Measurements from ENCODE around the gene RPL5. TPM values are rescaled to one million over a fixed set of nuclear protein-coding genes. Genes with fewer than 3 reads are reported as not detected.

RPL5 gene
- total RNA-seq, 1 experiment from 2014 or later = 878 TPM

DNA sequence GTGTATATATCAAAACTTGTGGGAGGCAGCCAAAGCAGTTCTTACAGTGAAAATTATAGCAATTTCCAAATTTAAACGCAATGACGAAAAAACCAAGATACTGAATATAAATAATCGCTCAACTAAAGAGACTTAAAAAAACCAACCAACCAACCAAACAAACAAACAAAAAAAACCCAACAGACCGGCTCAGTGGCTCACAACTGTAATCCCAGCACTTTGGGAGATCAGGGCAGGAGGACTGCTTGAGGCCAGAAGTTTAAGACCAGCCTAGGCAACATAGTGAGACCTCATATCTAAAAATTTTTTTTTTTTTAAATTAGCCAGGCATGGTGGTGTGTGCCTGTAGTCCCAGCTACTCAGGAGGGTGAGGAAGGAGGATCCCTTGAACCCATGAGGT is 23.4 kb downstream of the RPL5 start:
- no peak for DNase-seq (ENCODE audit: low read depth)

GRCh38 chr1:92857817-92858216 is 26.0 kb downstream of the RPL5 start:
- DNase-seq (ENCODE audit: low read depth) = no peak

DNA sequence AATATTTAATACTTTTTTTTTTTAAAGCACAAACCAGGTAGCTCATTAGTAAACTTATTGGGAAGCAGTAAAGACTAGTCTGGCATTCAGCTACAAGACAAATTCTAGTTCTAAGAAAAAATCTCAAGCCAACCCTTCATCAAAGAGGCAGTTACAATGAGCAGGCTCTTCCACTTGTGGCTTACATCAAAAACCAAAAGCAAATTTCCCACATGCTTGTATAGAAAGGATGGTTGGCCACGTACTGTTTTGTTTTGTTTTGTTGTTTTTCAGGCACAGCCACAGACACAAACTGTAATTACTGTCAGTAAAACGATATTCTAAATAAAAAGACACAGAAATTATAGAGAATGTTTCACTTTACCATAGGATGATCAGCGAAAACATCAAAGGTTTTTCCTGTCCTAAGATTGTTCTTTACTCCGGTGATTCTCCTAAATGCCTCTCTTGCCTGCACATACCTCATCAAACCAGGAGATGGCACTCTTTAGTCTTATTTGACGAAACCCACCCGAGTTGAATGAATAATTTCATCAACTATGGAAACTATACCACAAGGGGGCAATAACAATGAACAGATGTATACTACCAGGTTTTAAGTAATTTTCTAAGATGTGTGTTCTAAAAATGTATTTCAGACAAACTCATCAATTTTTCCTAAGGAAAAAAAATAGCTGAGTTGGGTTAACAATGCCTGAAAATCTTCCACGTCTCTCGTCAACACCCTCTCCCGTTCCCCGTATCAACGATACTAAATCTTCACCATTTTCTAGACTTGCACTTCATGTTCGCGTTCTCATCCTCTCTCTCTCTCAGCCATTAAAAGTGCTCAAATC is 26.9 kb downstream of the RPL5 start:
- DNase-seq (ENCODE audit: low read depth) = peak; percentile 83

- no peak for DNase-seq (ENCODE audit: low read depth)
Observed at GRCh38 chr1:92859400-92860039, 27.7 kb downstream of the RPL5 start.

DNA sequence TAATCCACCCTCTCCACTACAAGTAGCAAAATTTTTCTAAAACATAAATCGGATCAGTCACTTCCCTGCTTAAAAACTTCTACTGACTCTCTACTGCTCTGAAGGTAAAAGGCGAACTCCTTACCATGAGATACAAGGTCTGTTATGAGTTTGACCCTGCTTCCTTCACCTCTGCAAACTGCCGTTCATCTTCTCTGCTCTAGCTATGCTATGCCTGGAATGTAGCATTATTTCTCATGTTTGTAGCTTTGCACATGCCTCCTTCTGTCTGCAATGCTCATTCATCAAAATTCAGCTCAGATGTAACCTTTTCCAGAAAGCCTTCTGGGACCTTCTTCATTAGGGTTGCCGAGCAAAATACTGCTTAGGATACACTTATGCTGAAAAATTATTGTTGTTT is 30.8 kb downstream of the RPL5 start:
- DNase-seq (ENCODE audit: low read depth) = no peak

DNA sequence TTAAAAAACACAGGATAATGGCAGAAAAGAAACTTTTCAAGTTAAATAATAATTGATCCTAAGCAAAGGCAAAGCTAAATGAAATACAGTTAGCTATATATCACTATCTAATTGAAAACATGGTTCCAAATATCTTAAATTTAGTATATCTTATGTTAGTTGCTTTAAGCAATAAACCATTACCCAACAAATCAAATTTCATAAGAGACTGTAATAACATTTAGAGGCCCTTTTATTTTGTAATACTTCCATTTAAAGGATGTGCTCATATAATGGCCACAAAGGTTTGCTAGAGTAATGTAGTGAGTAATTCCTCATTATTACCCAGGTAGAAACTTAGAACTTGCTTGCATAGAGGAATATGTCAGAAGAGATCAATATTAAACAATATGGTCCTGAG is 32.3 kb downstream of the RPL5 start:
- no peak for DNase-seq (ENCODE audit: low read depth)

DNA sequence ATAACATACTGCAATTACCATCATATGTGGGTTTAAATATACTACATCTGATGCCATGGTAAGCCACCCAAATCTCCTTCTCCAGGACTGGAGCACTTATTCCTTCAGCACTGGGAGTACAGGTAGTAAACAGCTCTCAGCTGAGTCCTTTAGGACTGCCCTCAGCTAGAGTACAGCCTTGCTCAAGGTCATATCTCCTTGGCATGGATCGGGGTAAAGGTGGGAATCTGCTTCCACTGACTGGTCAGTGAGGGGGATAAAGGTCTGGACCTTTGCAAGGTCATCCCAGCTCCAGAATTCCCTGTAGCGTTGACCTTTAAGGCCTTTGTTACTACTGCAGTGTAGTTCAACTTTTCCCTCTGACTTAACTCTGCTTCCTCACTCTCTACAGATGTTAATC is 38.8 kb downstream of the RPL5 start:
- DNase-seq (ENCODE audit: low read depth) = no peak

DNA sequence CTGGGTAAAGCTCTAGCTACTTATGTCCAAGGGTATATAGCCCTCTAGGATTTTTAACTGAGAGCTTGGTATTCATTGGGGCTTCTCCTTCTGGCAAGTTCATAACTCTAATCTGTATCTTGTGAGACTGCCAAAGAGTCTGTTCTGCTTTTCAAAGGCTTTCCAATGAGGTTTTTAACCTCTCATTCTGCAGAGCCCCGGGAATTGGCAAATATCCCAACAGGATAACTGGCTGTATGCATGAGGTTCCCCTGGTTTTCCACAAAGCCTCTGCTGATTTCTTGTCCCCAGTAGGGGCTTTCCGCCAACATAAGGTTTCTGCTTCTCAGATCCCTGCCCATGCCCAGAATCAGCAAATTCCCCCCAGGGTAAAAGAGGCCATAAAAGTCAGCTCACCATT is 40.9 kb downstream of the RPL5 start:
- peak; percentile 27 for DNase-seq (ENCODE audit: low read depth)

GRCh38 chr1:92874987-92875386 is 43.1 kb downstream of the RPL5 start:
- no peak for DNase-seq (ENCODE audit: low read depth)

DNA sequence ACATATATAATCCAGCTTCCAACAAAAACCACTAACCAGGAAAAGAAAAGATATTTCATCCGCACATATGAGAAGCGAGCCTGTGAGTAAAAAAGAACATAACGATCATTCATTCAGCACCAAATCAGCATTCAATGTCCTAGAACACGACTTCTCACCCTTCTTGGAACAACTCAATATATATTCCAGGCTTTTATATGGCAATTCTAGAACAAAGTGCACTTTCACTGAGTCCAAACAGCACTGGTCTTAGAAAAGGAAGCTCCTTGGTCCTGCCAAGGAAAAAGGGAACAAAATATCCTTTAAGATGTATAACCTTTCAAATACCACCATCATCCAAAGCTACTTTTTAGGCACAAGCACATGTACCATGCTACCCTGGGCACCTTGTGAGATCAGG is 44.5 kb downstream of the RPL5 start:
- no peak for DNase-seq (ENCODE audit: low read depth)

DNA sequence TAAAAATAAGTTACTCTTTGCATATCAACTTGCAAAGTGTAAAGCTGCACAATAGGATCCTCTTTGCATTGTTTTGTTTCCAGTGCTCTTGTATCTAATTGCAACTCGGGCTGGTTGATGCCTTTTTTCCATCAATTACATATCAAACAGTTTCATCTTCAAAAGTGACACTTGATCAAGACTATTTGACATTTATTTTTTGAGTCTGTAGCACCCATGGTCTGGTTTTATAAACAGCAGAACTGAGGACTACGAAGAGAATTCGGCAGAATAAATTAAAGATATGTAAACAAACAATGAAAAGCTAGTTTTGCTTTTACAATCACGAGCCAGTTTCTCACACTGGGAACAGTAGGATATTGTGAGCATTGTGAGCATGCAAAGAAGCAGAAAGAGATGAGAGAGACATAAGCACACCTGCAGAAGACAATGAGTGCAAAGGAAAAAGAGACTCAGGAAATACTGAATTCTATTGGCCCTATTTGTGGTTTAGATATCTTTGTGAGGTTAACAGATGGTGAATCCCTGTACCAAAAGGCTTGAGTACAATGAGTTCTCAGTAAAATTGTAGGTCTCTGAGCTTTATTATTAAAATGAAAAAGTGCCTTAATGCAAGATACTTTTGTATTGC is 45.4 kb downstream of the RPL5 start:
- no peak for DNase-seq (ENCODE audit: low read depth)

GRCh38 chr1:92877792-92878191 is 46.0 kb downstream of the RPL5 start:
- DNase-seq (ENCODE audit: low read depth) = peak; percentile 13

DNA sequence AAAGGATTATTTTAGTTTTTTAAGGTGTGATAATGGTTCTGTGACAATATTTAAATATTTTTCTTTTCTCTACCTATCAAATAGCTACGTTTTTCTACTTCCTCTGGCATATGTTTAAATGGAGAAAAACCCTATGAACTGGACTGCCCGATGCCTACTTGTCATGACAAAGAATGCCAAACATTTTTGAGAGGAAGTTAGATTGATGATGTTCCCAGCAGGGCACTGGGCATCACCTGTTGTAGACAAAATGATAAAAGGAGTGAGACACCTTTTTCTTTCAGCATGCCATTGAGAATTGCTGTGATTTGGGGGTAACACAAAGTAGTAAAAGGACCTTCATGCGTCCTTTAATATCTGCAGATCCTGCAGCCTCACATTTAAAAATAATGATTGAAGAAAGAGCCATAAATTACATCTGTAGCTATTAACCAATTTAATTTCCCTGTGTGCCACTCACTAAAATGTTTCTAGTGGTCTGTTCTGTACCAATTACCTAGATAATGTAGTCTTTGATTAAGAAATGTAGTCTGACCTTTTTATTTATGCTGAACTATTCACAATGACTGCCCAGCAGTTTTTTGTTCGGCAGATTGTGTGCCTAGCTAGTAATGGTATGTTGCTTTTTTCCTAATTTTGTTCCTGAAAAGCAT is 47.6 kb downstream of the RPL5 start:
- no peak for DNase-seq (ENCODE audit: low read depth)

GRCh38 chr1:92881391-92881790 is 49.6 kb downstream of the RPL5 start:
- no peak for DNase-seq (ENCODE audit: low read depth)

GRCh38 chr1:92882819-92883218 is 51.0 kb downstream of the RPL5 start:
- peak; percentile 67 for DNase-seq (ENCODE audit: low read depth)

DNA sequence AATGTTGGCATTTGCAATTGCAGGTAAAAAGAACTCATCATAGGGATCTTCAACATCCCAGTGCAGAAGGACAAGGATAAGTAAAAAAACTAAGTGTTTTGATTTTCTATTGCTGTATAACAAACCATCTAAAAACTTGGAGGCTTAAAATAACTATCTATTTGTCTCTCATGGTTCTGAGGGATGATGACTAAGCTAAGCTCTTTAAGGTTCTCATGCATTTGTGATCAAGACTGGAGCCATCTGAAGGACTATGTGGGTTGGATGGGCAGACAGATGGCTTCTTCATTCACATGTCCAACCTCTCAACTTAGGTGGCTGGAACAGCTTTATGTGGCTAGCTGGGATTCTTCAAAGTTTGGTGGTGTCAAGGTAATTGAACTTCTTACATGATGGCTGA is 51.5 kb downstream of the RPL5 start:
- DNase-seq (ENCODE audit: low read depth) = peak; percentile 10

DNA sequence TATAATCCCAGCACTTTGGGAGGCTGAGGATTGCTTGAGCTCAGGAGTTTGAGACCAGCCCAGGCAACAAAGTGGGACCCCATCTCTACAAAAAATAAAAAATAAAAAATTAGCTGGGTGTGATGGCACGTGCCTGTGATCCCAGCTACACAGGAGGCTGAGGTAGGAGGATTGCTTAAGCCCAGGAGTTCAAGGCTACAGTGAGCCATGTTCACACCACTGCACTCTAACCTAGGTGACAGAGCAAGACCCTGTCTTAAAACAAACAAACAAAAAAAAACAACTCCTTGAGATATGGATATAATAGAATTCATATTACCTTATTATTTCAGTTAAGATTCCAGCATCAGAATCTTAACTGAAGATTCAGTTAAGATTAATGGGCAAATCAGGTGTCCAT is 52.4 kb downstream of the RPL5 start:
- DNase-seq (ENCODE audit: low read depth) = no peak

- no peak for DNase-seq (ENCODE audit: low read depth)
Observed at GRCh38 chr1:92886886-92887419, 55.1 kb downstream of the RPL5 start.

DNA sequence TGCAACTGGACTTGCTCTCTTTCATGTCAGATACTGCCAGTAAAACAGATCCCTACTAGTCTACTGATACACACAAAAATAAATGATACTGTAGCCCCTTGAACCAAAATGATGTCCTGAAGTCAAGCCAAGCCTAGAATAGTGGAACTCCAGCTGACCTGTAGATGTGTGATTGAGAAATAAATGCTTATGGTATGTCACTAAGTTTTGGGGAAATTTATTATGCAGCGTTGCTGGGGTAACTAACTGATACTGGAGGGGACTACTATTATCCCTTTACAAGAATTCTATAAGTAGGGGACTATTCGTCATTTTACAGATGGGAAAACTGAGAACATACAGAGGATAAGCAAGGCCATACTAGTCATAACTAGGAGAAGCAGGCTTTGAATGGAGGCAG is 55.6 kb downstream of the RPL5 start:
- DNase-seq (ENCODE audit: low read depth) = no peak

Measured in M059J (cell line).